Measurements from ENCODE around the gene ARHGEF1.
"Not testable (repeated sequence)": the region's sequence is repeated elsewhere in the genome, so short reads cannot be mapped to it uniquely, and the experiment has no call there.

The ARHGEF1 gene

DNA sequence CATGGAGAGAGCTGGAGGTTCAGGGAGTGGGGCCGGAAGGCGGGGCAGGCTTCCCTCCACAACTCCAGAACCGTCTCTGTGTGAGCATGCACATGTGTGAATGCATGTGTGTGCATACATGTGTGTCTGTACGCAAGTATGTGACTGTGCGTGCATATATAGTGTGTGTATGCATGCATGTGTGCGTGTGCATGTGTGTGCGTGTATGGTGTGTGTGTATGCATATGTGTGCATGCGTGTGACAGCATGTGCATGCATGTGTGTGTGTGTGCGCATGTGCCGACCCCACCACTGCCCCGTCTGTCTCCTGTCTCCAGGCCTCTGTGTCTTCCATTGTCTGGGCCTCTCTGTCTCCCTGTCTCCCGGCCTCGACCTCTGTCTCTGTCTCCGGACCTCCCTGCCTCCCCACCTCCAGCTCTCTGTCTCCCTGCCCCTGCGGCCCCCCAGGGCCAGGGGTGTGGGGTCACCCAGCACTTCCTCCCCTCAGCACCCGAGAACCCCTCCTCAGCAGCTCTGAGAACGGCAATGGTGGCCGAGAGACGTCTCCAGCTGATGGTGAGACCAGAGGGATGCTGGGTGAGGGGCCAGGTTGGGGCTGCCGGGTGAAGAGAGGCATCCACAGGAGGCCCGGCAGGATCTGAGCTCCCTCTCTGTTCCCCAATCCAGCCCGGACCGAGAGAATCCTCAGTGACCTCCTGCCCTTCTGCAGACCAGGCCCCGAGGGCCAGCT, 22.5 kb downstream of the ARHGEF1 start:
- no peak for DNase-seq (ENCODE audit: low read depth)

DNA sequence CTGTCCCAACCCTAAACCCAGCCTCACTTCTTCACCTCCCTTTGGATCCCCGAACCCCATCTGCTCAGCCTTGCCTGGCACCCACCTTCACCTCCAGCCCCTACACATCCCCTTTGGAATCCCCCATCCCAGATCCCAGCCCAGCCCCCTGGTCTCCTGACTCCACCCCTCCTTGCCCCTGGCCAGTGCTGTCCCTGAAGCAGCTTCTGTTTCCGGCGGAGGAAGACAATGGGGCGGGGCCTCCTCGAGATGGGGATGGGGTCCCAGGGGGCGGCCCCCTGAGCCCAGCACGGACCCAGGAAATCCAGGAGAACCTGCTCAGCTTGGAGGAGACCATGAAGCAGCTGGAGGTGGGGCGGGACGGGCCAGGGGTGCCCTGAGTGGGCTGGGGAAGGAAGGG, 23.3 kb downstream of the ARHGEF1 start:
- DNase-seq (ENCODE audit: low read depth) = no peak

DNA sequence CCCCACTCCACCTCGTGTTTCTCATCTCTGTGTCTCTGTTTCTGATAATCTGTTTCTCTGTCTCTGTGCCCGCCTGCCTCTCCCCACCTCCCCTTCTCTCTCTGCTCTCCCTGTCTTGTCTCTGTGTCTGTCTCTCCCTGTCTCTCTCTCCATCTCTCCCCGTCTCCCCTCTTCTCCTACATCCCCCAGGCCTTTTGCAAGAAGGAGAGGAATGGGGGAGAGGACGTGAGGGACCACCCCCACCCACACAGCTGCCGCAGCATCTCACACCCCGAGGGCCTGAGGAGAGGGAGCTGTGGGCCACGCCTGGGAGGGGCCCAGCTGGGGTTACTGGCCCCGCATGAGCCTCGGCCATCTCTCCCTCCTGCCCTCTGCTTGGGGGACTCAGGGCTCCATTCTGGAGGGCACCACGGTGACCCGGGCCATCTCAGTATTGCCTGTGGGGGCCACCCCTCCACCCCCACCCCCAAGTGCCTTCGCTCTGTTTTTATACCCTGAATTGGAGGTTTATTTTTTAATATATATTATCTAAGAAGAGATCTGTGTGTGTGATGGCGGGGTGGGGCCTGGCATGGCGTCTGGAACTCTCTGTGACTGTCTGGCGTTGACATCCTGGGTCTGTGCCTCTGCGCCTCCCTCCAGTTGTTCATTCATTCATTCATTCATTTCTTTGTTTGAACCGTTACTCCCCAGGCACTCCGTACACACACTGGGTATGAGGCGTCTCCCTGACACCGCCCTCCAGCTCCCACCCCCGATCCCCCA, 24.1 kb downstream of the ARHGEF1 start:
- no peak for DNase-seq (ENCODE audit: low read depth)

DNA sequence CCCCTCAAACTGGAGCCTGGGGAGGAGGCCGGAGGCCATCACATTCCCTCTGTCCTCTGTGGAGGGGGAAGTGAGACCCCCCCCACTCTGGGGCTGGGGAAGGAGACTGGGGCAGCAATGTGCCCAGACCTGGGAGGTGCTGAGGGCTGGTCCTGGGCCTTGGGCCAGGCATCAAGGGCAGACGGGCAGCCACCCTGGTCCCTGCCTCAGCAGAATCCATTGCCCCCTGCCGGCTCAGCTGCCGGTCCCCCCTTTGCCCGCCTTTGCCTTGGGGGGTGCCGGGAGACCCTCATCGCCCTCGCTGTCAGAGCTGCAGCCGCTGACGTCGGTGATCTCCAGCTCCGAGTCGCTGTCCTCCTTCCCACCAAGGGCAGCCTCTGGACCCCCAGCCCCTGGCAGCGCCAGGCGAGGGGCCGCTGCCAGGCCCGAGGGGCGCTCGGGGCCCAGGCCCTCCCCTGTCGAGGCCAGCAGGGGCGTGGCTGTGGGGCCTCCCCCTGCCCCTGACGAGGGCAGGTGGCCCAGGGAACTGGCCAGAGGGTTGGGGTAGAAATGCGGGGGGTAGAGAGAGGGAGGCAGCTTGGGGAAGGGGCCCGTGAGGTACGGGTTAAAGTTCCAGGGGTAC, 25.1 kb downstream of the ARHGEF1 start:
- DNase-seq (ENCODE audit: low read depth) = no peak

DNA sequence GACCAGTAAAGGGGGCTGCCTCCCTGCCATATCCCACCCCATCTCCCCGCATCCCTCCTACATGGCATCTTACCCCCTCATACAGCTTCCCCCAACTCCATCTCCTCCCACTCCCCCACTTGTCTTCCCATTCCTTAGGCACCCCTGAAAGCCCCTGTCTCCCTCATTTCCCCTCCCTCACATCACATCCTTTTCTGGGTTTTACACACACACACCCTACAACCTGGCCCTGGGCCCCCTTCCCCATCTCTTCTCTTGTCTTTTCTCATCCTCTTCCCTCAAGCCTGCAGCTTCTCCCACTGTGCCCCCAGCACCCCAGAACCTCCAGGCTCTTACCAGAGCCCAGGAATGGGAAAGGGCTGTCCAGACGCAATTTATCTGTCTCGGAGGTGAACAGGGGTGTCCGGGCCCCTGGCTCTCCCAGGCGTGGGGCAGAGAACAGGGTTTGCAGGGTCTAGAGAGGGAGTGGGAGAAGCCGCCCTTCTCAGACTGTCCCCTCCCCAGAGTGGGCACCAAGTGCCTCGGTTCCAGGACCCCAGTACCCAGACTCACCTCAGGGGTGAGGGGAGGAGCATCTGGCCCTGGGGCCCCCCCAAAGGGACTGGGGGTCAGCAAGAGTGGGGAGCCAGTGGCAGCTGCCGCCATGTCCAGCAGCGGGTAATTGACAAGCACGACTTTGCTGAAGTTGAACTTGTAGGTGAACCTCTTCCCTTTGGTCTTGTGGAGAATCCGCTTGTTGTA, 25.9 kb downstream of the ARHGEF1 start:
- no peak for DNase-seq (ENCODE audit: low read depth)

DNA sequence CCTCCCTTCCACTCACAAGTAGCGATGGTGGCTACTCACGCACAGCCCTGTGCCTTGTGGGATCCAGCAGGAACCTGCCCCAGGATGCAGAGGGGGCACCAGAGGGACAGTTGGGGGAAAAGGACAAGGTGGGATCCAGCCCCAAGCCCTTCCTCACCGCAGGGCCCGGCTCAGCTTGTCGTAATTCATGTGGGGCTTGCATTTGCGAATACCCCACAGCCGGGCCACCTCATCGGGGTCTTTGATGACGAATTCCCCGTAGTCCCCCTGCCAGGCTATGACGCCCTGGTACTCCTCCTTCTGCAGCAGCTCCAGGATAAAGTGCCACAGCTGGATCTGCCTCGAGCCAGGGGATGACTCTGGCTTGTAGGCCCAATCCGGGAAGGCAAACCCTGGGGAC, 26.7 kb downstream of the ARHGEF1 start:
- DNase-seq (ENCODE audit: low read depth) = no peak

DNA sequence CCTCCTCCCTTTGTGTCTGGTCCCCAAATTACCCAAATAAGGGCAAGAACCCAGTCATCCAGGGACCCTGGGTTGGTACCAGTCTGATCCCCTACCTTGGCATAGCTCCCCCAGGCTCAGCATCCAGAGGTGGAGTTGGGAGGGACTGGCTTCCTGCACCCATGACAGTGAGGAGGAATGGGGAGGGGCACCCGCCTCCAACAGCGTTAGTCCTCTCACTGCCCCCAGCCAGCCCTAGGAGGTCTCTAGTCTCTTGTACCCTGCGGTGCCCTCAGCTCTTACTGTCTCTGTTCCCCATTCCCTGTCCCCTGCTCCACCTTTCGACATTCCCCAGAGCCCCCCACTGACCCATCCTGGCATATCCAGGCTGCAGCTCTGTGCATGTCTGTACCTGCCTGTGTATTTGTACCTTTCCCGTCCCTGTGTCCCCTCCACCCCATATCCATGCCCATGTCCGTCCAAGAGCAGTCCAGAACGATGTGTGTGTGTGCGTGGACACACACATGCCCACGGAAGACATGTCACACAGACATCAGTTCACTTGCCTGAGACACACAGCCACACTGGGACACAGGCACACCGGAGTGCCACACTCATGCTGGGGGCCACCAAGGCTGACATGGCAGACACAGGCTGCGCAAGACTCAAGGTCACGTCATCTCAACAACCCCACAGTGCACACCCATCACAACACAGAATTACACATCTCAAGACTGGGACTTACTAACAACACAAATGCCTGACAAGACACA, 27.4 kb downstream of the ARHGEF1 start:
- DNase-seq (ENCODE audit: low read depth) = no peak

DNA sequence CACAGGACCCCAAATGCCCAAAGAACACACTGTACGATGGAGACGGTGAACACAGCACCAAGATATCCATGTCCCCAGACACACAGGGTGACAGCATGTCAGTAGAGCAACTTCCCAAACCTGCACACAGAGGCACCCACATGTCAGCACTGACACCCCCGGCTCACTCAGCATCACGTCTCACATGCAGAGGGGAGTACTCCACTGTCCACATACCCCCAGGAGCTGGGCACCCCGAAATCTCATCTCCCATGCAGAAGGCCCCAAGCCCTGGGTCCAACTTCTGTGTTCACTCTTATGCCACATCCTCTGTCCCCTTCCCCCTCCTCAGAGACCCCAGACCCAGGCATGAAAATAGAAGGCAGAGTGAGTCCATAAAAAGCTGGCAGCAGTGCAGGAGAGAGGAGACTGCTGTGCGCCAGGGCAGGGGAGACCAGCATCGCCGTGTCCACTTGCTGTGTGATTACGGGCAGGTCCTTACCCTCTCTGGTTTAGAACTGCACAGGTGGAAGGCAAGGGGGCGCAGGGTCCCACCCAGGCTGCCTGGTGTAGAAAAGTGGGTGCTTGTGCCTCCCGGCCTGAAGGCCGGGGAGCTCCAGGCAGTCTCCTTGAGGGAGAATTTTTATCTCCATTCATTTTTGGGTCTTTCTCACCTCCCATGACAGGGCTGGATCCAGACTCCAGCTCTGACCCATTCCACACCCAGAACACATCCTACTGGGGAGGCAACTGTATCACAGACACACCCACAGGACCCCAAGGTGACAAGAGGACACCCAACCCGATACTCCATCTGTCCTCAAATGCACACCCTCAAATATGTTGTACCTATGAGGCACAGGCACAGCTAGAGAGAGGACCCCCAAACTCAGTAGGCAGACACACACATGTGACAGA, 28.3 kb downstream of the ARHGEF1 start:
- no peak for DNase-seq (ENCODE audit: low read depth)

DNA sequence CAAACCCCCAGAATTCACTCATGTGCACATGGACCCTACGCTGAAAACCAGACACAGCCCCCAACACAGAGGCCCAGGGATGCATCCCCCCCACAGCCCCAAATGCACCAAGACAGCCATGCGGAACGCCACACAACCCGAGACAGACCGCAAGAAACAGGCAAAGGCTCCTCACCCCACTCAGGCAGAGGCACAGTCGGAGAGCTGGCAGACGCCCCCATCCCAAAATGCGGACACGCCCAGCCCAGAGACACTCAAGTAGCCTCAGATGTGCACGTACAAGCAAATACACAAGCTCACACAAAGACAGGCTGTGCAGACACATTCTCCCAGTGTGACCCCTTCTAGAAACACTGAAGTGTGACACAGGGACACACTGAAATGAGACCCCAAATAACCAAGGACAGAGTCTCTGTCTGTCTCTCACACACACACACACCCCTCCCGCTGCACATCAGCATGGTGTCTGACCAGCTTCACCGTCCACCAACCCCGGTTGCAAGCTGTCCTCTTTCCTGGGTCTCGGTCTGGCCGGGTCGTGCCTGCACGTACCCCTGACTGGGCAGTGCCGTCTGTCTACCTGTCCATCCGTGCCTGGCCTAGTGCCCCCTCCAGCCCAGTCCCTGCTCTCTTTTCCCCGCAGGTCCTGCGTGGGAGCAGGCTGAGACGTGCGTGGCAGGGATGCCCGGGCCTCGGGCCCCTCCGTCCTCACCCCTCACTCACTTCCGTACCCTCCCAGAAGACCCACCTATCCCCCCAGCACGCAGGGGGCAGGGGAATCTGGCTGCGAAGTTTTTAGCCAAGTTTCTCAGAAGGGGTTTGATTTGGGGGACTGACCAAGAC, 29.1 kb downstream of the ARHGEF1 start:
- no peak for DNase-seq (ENCODE audit: low read depth)

DNA sequence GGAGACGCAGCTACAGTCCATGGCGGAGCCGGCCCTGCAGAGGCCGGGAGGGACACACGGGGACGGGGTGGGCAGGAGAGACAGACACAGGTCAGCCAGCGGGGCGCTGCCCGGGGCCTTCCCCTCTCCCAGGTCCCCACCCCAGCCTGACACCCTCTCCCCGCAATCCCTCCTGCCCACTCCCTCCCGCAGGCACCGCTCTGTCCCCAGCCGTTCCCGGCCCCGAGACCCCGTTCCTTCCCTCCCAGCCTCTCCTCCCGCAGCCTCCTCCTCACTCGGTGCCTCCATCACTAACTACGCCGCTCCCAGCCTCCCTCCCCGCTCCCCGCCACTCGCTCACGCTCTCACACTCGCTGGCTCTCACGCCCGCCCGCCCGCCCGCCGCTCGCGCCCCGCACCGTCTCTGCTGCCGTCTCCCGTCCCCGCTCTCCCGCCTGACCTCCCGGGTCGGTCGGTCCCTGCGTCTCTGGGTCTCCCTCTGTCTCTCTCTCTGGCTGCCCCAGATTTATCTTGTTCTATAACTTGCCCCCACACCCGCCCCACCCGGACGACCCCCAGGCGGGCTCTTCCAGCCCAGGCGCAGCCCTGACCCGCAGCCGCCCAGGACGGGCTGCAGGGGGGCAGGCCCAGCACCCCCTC, 30.0 kb downstream of the ARHGEF1 start:
- DNase-seq (ENCODE audit: low read depth) = no peak

DNA sequence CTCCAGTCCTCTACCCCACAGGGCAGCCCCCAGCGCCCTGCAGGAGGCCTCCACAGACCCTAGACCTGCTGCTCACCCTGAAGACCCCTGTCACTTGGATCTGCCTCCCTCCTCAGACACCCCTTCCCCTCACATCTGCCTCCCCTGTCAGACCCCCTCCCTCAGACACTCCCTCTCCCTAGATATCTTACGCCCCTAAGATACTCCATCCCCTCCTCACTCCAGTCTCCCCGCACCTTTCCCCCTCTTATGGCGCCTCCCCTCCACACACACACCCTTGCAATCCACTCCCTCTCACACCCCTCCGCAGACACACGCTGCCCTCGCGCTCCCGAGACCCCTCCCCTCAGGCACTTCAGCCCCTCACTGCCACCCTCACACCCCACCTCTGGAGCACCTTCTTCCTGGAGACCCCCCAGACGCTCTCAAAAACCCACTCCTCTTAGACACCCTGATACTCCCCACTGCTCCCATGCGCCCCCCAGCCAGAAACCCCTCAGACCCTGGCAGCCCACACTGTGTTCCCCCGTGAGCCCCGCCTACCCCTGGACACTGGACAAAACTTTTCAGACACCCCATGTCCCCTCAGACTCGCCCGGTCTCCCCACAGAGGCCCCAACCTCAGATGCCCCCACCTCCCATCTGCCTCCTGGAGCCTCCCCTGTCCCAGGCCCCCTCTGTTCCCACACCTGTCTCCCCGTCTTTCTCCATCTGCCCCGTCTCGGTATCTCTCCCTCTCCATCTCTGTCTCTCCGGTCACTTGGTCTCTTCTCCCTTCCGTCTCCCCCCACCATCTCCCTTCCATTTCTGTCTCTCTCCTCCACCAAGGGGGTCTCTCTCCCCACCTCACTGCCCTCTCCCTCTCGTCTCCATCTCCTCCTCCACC, 30.8 kb downstream of the ARHGEF1 start:
- no peak for DNase-seq (ENCODE audit: low read depth)

DNA sequence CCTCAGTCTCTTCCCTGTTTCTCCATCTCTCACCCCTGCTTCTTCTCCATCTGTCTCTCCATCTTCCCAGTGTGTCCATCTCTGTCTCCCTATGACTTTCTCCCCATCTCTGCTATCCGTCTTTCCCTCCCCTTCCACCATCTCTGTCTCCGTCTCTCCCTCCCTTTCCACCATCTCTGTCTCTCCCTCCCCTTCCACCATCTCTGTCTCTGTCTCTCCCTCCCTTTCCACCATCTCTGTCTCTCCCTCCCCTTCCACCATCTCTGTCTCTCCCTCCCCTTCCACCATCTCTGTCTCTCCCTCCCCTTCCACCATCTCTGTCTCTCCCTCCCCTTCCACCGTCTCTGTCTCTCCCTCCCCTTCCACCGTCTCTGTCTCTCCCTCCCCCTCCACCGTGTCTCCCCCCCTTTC, 31.4 kb downstream of the ARHGEF1 start:
- DNase-seq (ENCODE audit: low read depth) = not testable (repeated sequence)

DNA sequence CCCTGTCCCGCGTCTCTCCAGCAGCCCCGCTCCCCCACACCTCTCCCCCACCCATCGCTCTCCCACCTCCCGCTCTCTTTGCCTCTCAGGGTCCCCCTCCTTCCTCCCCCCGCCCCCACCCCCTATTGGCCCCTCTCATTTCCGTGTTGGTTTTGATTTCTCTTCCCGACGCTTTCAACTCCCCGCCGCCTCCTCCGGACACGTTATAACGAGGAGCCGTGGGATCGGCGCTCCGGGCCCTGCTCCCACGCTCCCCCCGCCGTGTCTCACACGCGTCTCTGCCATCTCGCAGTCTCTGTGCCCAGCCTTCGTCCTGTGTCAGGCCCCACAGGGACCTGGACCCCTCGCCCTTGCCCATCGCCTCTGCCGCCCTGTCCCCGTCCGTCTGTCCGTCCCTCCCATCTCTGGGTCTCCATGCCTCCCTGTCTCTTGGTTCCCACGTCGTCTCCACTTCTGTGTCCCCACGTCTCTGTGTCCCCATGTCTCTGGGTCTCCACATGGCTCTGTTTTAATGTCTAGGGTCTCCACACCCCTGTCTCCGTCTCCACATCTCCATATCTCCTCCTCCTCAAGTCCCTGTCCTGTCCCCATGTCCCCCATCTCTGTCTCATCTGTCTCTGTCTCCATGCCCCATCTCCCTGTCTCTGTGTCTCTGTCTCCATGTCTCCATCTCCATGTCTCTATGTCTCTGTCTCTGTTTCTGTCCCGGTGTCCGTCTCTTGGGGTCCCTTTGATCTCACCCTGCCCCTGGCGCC, 32.2 kb downstream of the ARHGEF1 start:
- no peak for DNase-seq (ENCODE audit: low read depth)

DNA sequence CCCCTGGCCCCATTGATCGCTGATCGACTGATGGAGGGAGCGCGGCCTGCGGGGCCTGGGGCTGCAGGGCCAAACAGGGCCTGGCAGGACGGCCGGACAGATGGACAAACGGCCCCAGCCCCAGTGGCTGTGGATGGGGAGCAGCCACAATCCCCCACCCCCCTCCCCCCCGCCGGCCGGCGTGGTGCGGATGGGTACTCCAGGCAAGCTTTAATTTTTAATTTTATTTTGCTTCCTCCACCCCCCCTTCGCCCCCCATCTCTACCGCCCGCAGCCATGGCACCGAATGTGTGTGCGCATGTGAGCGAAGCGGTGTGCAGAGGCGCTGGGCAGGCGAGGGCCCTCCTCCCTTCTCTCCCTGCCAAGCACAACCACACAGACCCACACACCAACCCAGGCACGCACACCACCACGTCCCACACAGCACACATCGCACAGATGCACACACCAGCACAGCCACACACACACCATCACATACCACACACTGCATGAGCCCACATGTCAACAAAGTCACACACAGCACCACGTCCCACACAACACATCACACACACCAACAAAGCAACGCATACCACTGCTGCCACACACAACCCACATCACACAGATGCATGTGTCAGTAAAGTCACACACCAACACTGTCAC, 32.9 kb downstream of the ARHGEF1 start:
- DNase-seq (ENCODE audit: low read depth) = no peak

DNA sequence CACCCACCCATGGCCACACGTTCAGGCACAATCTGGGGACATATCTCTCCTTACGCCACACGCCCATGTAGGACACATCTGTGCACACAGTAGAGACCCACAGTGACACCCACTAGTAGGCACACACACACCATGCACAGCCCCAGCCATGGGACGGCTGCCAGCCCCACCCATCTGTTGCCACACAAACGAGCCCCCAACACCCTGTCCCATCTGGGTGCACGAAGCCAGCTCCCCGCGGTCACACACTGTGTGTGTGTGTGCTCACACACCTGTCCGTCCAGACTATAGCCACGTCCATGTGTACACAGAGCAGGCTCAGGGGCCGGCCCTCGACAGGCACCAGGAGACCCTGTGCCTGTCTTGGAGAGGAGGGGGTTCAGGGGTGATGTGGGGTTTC, 34.7 kb downstream of the ARHGEF1 start:
- DNase-seq (ENCODE audit: low read depth) = no peak

DNA sequence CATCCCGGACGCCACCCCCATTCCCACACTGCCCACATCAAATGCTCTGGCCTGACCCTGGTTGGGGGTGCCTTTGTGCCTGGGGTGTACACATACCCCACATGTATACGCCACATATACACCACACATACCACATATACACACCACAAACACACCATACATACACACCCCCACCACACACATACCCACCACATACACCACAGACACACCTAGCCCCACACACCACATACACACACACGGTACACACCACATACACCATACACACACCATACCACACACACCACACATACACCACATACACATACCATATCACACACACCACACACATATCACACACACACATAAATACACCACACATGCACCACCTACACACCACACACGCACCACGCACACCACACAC, 35.1 kb downstream of the ARHGEF1 start:
- no peak for DNase-seq (ENCODE audit: low read depth)

DNA sequence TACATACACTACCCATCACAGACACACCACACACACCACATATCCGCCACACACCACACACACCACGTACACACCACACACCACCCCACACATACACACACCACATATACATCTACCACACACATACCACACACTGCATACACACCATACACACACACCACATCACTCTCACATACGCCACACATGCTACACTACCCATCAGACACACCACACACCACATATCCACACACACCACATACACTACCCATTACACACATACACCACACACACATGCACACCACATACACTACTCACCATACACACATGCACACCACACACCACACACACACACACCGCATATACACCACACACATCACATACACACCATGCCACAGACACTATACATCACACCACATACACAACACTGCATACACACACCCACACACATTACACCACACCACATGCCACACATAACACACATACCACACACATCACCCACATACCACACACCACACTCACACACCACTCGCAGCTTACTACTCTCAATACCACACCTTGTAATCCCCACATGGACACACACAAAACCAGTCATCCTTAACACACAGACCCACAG, 35.8 kb downstream of the ARHGEF1 start:
- no peak for DNase-seq (ENCODE audit: low read depth)
